Activated CD4-positive, alpha-beta T cell treated with anti-CD3 and anti-CD28 coated beads for 24 hours (primary cell): ENCODE measurements around the gene XAB2.

ENCODE experiments used
- DNase-seq, 2 donors: peaks; one replicate each; pipeline ENCODE4 v3.0.0-alpha.2; 2020; ENCODE audit warnings: low read depth in 2 of 2

The XAB2 gene

GRCh38 chr19:7611541-7612279 is 17.6 kb downstream of the XAB2 start:
- DNase-seq = no peak

- no peak for DNase-seq
These were observed 18.7 kb downstream of the XAB2 start for GRCh38 chr19:7610491-7611240.

GRCh38 chr19:7607874-7608560 is 21.3 kb downstream of the XAB2 start:
- DNase-seq = no peak

- no peak for DNase-seq
These were observed 22.0 kb downstream of the XAB2 start for GRCh38 chr19:7607212-7607873.

GRCh38 chr19:7606289-7606688 is 23.1 kb downstream of the XAB2 start:
- DNase-seq = no peak

- peak; percentile 12 to 13 for DNase-seq
These were observed 23.7 kb downstream of the XAB2 start for GRCh38 chr19:7605490-7606222.

- DNase-seq = no peak
These were observed 25.4 kb downstream of the XAB2 start for GRCh38 chr19:7603919-7604318.

- DNase-seq = no peak
These were observed 26.3 kb downstream of the XAB2 start for GRCh38 chr19:7602935-7603497.

GRCh38 chr19:7602240-7602934 is 27.0 kb downstream of the XAB2 start:
- DNase-seq = no peak

GRCh38 chr19:7600721-7601120 is 28.6 kb downstream of the XAB2 start:
- no peak for DNase-seq

GRCh38 chr19:7598180-7598579 is 31.2 kb downstream of the XAB2 start:
- DNase-seq = no peak

GRCh38 chr19:7597689-7598088 is 31.7 kb downstream of the XAB2 start:
- no peak for DNase-seq

GRCh38 chr19:7596211-7596937 is 33.0 kb downstream of the XAB2 start:
- no peak for DNase-seq

GRCh38 chr19:7595466-7596133 is 33.7 kb downstream of the XAB2 start, which contains the start of gene CAMSAP3:
CAMSAP3 (plus strand) TSS chr19:7595863; CDS start chr19:7596003, 140 bp downstream.
- DNase-seq = peak; percentile 4 to 30

- DNase-seq = no peak
These were observed 39.1 kb downstream of the XAB2 start for GRCh38 chr19:7590256-7590655.

- no peak for DNase-seq
These were observed 39.5 kb downstream of the XAB2 start for GRCh38 chr19:7589822-7590221.

GRCh38 chr19:7582446-7582845 is 46.9 kb downstream of the XAB2 start:
- DNase-seq = no peak

- no peak for DNase-seq
These were observed 50.2 kb downstream of the XAB2 start for GRCh38 chr19:7579182-7579581.

GRCh38 chr19:7578127-7578526 is 51.2 kb downstream of the XAB2 start:
- DNase-seq = no peak
